AG09309 (cell line): ENCODE measurements around the gene NPY1R.

Experiments used
- DNase-seq: peaks from one replicate; pipeline ENCODE4 v3.0.0-alpha.2; 2010; ENCODE audit warnings: low read depth
- H3K4me3 ChIP-seq: 2 replicates; pipeline ENCODE4 v1.5.1; 2011; ENCODE audit warnings: mild to moderate bottlenecking, low read depth, low read length, moderate library complexity; ENCODE audit not compliant: control insufficient read depth
- TF ChIP-seq, protein P1 (sequence below): IDR thresholded peaks from 2 replicates; pipeline ENCODE4 v1.5.1; 2011; ENCODE audit warnings: mild to moderate bottlenecking, low read depth, low read length, inconsistent platforms; ENCODE audit not compliant: insufficient read depth, control insufficient read depth; ENCODE audit errors: missing control alignments

Gene NPY1R

DNA sequence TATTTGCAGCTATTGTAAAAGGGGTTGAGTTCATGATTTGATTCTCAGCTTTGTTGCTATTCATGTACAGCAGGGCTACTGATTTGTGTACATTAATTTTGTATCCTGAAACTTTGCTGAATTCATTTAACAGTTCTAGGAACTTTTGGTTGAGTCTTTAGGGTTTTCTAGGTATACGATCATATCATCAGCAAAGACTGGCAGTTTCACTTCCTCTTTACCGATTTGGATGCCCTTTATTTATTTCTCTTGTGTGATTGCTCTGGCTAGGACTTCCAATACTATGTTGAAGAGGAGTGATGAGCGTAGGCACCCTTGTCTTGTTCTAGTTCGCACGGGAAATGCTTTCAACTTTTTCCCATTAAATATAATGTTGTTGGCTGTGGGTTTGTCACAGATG is 48.1 kb downstream of the NPY1R start:
- no peak overlapping the region for H3K4me3 ChIP-seq
- DNase-seq: no peak
- TF ChIP-seq, protein P1, sequence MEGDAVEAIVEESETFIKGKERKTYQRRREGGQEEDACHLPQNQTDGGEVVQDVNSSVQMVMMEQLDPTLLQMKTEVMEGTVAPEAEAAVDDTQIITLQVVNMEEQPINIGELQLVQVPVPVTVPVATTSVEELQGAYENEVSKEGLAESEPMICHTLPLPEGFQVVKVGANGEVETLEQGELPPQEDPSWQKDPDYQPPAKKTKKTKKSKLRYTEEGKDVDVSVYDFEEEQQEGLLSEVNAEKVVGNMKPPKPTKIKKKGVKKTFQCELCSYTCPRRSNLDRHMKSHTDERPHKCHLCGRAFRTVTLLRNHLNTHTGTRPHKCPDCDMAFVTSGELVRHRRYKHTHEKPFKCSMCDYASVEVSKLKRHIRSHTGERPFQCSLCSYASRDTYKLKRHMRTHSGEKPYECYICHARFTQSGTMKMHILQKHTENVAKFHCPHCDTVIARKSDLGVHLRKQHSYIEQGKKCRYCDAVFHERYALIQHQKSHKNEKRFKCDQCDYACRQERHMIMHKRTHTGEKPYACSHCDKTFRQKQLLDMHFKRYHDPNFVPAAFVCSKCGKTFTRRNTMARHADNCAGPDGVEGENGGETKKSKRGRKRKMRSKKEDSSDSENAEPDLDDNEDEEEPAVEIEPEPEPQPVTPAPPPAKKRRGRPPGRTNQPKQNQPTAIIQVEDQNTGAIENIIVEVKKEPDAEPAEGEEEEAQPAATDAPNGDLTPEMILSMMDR: no peak

DNA sequence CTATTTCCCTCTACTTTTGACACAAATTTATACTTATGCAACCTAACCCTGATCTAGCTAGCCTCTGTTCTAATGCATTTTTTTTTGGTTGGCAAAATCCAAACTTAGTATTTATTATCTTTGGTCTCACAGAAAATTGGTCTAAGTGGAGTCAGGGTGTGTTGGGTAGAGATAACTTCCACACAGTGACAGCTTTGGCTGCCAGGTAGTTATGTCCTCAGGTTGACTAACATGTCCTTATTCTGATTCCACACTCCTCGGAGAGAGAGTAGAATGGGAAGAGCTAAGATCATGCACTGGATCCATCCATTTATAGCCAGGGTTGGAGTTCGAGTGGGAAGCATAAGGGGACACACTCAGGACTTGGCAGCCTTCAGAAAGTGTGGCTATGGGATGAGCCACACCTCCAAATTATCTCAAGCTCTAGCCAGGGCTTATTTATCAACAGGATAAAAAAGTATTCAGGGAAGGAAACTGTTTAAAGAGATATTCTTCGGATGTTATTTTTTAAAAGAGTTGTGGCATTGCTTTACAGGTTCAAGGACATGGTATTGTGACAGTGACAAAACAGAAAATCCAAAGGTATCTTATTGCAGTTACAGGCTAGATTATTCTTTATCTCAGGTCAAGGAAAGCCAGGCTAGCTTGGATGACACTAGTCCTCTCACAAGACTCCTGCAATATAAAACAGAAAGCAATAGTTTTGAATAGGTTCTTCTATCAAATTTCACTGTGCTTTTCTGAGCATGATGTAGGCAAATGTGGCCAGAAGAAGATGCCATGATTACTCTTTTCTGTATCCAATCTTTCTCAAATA is 51.5 kb downstream of the NPY1R start:
- H3K4me3 ChIP-seq: no peak overlapping the region
- DNase-seq: no peak
- TF ChIP-seq, protein P1: no peak

DNA sequence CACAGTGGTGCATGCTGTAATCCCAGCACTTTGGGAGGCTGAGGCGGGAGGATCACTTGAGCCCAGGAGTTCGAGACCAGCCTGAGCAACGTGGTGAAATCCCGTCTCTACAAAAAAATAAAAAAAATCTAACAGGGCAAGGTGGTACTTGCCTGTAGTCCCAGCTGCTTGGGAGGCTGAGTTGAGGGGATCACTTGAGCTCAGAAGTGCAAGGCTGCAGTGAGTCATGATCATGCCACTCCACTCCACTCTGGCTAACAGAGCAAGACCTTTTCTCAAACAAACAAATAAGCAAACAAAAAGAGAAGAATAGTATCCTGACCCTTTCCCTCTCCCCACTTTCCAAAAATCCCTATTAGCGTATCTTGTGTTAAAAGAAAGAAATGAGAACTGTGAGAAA is 52.7 kb downstream of the NPY1R start:
- TF ChIP-seq, protein P1: no peak
- DNase-seq: no peak
- no peak overlapping the region for H3K4me3 ChIP-seq

DNA sequence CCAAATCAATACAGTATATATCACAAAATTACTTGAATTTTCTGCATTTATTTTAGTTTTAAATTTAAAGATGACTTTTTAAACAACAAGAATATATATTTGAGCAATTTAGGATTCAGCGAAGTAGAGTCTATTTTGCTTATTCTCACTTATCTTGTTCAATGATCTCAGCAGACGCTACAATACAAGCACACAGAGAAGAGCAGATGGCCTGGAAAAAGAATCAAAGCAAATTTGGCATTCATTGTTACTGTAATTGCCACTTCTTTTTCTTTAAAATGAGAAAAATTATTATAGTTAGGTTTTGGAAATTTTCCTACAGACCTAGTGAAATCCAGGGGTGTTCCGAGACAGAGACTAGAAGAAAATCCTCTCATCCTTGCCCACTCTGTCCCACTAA is 57.5 kb downstream of the NPY1R start:
- TF ChIP-seq, protein P1: no peak
- DNase-seq: no peak
- no peak overlapping the region for H3K4me3 ChIP-seq
